Measurements from ENCODE around the gene ZNF780B.
"Not testable (repeated sequence)": the region's sequence is repeated elsewhere in the genome, so short reads cannot be mapped to it uniquely, and the experiment has no call there.

The ZNF780B gene

GRCh38 chr19:40081411-40081810 is 25.4 kb upstream of the ZNF780B start:
- Histone ChIP-seq H3K27me3 (ENCODE audit: control insufficient read depth, insufficient read depth, low read length) (no peaks in the 10 kb centered on the region), H3K9ac (ENCODE audit: low read length) (no peak overlapping the region), H3K4me1 (ENCODE audit: control insufficient read depth, low read depth, low read length) (no peaks in the 10 kb centered on the region), H3K27ac (ENCODE audit: low read length) (no peak overlapping the region), H3K9me3 (ENCODE audit: control insufficient read depth, low read depth, low read length) (peaks cover 5% of the 10 kb centered on the region), H3K4me3 (ENCODE audit: low read length) (no peak overlapping the region), H3K36me3 (ENCODE audit: control insufficient read depth, low read depth, low read length) (peaks cover 7% of the 10 kb centered on the region)

- Histone ChIP-seq H3K9me3 (ENCODE audit: control insufficient read depth, low read depth, low read length) (peaks cover 5% of the 10 kb centered on the region), H3K27me3 (ENCODE audit: control insufficient read depth, insufficient read depth, low read length) (no peaks in the 10 kb centered on the region), H3K9ac (ENCODE audit: low read length) (no peak overlapping the region), H3K4me1 (ENCODE audit: control insufficient read depth, low read depth, low read length) (no peaks in the 10 kb centered on the region), H3K27ac (ENCODE audit: low read length) (no peak overlapping the region), H3K36me3 (ENCODE audit: control insufficient read depth, low read depth, low read length) (peaks cover 19% of the 10 kb centered on the region), H3K4me3 (ENCODE audit: low read length) (no peak overlapping the region)
Observed at GRCh38 chr19:40080289-40080688, 24.3 kb upstream of the ZNF780B start.

GRCh38 chr19:40078377-40078776 is 22.3 kb upstream of the ZNF780B start:
- Histone ChIP-seq H3K9me3 (ENCODE audit: control insufficient read depth, low read depth, low read length) (peaks cover 15% of the 10 kb centered on the region), H3K9ac (ENCODE audit: low read length) (no peak overlapping the region), H3K4me1 (ENCODE audit: control insufficient read depth, low read depth, low read length) (no peaks in the 10 kb centered on the region), H3K27me3 (ENCODE audit: control insufficient read depth, insufficient read depth, low read length) (no peaks in the 10 kb centered on the region), H3K27ac (ENCODE audit: low read length) (no peak overlapping the region), H3K36me3 (ENCODE audit: control insufficient read depth, low read depth, low read length) (peaks cover 32% of the 10 kb centered on the region), H3K4me3 (ENCODE audit: low read length) (no peak overlapping the region)

GRCh38 chr19:40070058-40070457 is 14.0 kb upstream of the ZNF780B start:
- Histone ChIP-seq H3K36me3 (ENCODE audit: control insufficient read depth, low read depth, low read length) (peaks cover 11% of the 10 kb centered on the region), H3K4me3 (ENCODE audit: low read length) (no peak overlapping the region)

GRCh38 chr19:40059624-40060023 is 3.6 kb upstream of the ZNF780B start:
- Histone ChIP-seq H3K9ac (ENCODE audit: low read length) (no peak overlapping the region), H3K9me3 (ENCODE audit: control insufficient read depth, low read depth, low read length) (peaks cover 31% of the 10 kb centered on the region), H3K4me1 (ENCODE audit: control insufficient read depth, low read depth, low read length) (no peaks in the 10 kb centered on the region), H3K27me3 (ENCODE audit: control insufficient read depth, insufficient read depth, low read length) (no peaks in the 10 kb centered on the region), H3K36me3 (ENCODE audit: control insufficient read depth, low read depth, low read length) (no peaks in the 10 kb centered on the region), H3K4me3 (ENCODE audit: low read length) (no peak overlapping the region), H3K27ac (ENCODE audit: low read length) (no peak overlapping the region)

More at GRCh38 chr19:40070058-40070457, 14.0 kb upstream of the ZNF780B start:
- peaks cover 12% of the 10 kb centered on the region for H3K9me3 ChIP-seq (ENCODE audit: control insufficient read depth, low read depth, low read length)
- no peak overlapping the region for H3K9ac ChIP-seq (ENCODE audit: low read length)
- H3K27me3 ChIP-seq (ENCODE audit: control insufficient read depth, insufficient read depth, low read length), result no peaks in the 10 kb centered on the region
- H3K27ac ChIP-seq (ENCODE audit: low read length), result no peak overlapping the region
- no peaks in the 10 kb centered on the region for H3K4me1 ChIP-seq (ENCODE audit: control insufficient read depth, low read depth, low read length)

GRCh38 chr19:40057166-40057565 is 1.1 kb upstream of the ZNF780B start:
- Histone ChIP-seq H3K4me1 (ENCODE audit: control insufficient read depth, low read depth, low read length) (no peaks in the 10 kb centered on the region), H3K9ac (ENCODE audit: low read length) (no peak overlapping the region), H3K9me3 (ENCODE audit: control insufficient read depth, low read depth, low read length) (peaks cover 25% of the 10 kb centered on the region), H3K4me3 (ENCODE audit: low read length) (peak overlapping the region; percentile 90), H3K27me3 (ENCODE audit: control insufficient read depth, insufficient read depth, low read length) (no peaks in the 10 kb centered on the region), H3K36me3 (ENCODE audit: control insufficient read depth, low read depth, low read length) (no peaks in the 10 kb centered on the region), H3K27ac (ENCODE audit: low read length) (no peak overlapping the region)

GRCh38 chr19:40056505-40056904 is 474 bp upstream of the ZNF780B start:
- H3K4me1 ChIP-seq (ENCODE audit: control insufficient read depth, low read depth, low read length), result no peaks in the 10 kb centered on the region
- H3K36me3 ChIP-seq (ENCODE audit: control insufficient read depth, low read depth, low read length), result no peaks in the 10 kb centered on the region
- no peaks in the 10 kb centered on the region for H3K27me3 ChIP-seq (ENCODE audit: control insufficient read depth, insufficient read depth, low read length)
- peaks cover 18% of the 10 kb centered on the region for H3K9me3 ChIP-seq (ENCODE audit: control insufficient read depth, low read depth, low read length)
- H3K27ac ChIP-seq (ENCODE audit: low read length), result no peak overlapping the region
- peak overlapping the region; percentile 90 for H3K4me3 ChIP-seq (ENCODE audit: low read length)
- H3K9ac ChIP-seq (ENCODE audit: low read length), result peak overlapping the region; percentile 55

- H3K36me3 ChIP-seq (ENCODE audit: control insufficient read depth, low read depth, low read length), result no peaks in the 10 kb centered on the region
- peak overlapping the region; percentile 90 for H3K4me3 ChIP-seq (ENCODE audit: low read length)
- no peak overlapping the region for H3K9ac ChIP-seq (ENCODE audit: low read length)
- no peaks in the 10 kb centered on the region for H3K27me3 ChIP-seq (ENCODE audit: control insufficient read depth, insufficient read depth, low read length)
- H3K27ac ChIP-seq (ENCODE audit: low read length), result no peak overlapping the region
- H3K9me3 ChIP-seq (ENCODE audit: control insufficient read depth, low read depth, low read length), result peaks cover 16% of the 10 kb centered on the region
- H3K4me1 ChIP-seq (ENCODE audit: control insufficient read depth, low read depth, low read length), result no peaks in the 10 kb centered on the region
Observed at GRCh38 chr19:40055049-40055448, 982 bp downstream of the ZNF780B start.

- Histone ChIP-seq H3K27ac (ENCODE audit: low read length) (no peak overlapping the region), H3K4me1 (ENCODE audit: control insufficient read depth, low read depth, low read length) (no peaks in the 10 kb centered on the region), H3K9ac (ENCODE audit: low read length) (no peak overlapping the region), H3K36me3 (ENCODE audit: control insufficient read depth, low read depth, low read length) (no peaks in the 10 kb centered on the region), H3K27me3 (ENCODE audit: control insufficient read depth, insufficient read depth, low read length) (no peaks in the 10 kb centered on the region), H3K9me3 (ENCODE audit: control insufficient read depth, low read depth, low read length) (peaks cover 12% of the 10 kb centered on the region), H3K4me3 (ENCODE audit: low read length) (peak overlapping the region; percentile 90)
Observed at GRCh38 chr19:40054632-40055031, 1.4 kb downstream of the ZNF780B start.

GRCh38 chr19:40053491-40053890 is 2.5 kb downstream of the ZNF780B start:
- H3K27ac ChIP-seq (ENCODE audit: low read length), result no peak overlapping the region
- no peak overlapping the region for H3K4me3 ChIP-seq (ENCODE audit: low read length)
- H3K27me3 ChIP-seq (ENCODE audit: control insufficient read depth, insufficient read depth, low read length), result no peaks in the 10 kb centered on the region
- H3K9me3 ChIP-seq (ENCODE audit: control insufficient read depth, low read depth, low read length), result peaks cover 4% of the 10 kb centered on the region
- peaks cover 2% of the 10 kb centered on the region for H3K36me3 ChIP-seq (ENCODE audit: control insufficient read depth, low read depth, low read length)
- H3K9ac ChIP-seq (ENCODE audit: low read length), result no peak overlapping the region
- H3K4me1 ChIP-seq (ENCODE audit: control insufficient read depth, low read depth, low read length), result no peaks in the 10 kb centered on the region

GRCh38 chr19:40041718-40042117 is 14.3 kb downstream of the ZNF780B start:
- peaks cover 15% of the 10 kb centered on the region for H3K36me3 ChIP-seq (ENCODE audit: control insufficient read depth, low read depth, low read length)
- peaks cover 30% of the 10 kb centered on the region for H3K9me3 ChIP-seq (ENCODE audit: control insufficient read depth, low read depth, low read length)
- not testable (repeated sequence) for H3K4me1 ChIP-seq (ENCODE audit: control insufficient read depth, low read depth, low read length); H3K27me3 ChIP-seq (ENCODE audit: control insufficient read depth, insufficient read depth, low read length); H3K27ac ChIP-seq (ENCODE audit: low read length); H3K4me3 ChIP-seq (ENCODE audit: low read length); H3K9ac ChIP-seq (ENCODE audit: low read length)

- not testable (repeated sequence) for H3K27me3 ChIP-seq (ENCODE audit: control insufficient read depth, insufficient read depth, low read length); H3K36me3 ChIP-seq (ENCODE audit: control insufficient read depth, low read depth, low read length); H3K27ac ChIP-seq (ENCODE audit: low read length); H3K4me3 ChIP-seq (ENCODE audit: low read length); H3K4me1 ChIP-seq (ENCODE audit: control insufficient read depth, low read depth, low read length); H3K9ac ChIP-seq (ENCODE audit: low read length)
- H3K9me3 ChIP-seq (ENCODE audit: control insufficient read depth, low read depth, low read length), result peaks cover 45% of the 10 kb centered on the region
Observed at GRCh38 chr19:40038047-40038446, 18.0 kb downstream of the ZNF780B start.

Data from iPS-18a (cell line).